HAP-1 (cell line): ENCODE measurements around the gene FRAT1.
A peak's percentile ranks its signal among the peaks of the same experiment; 100 is the strongest.

Source experiments
- DNase-seq, 2 experiments: peaks; one replicate each; pipeline ENCODE4 v3.0.0-alpha.2; 2016 to 2020; ENCODE audit warnings: low spot score in 2 of 2
- H3K27me3 ChIP-seq: fragments of 250-450 bp; sonication (Bioruptor Pico); 2 replicates; pipeline ENCODE4 v1.5.1; 2020; ENCODE audit warnings: low read depth, mild to moderate bottlenecking, moderate library complexity
- H3K36me3 ChIP-seq: fragments of 250-450 bp; sonication (Bioruptor Pico); replicated peaks from 2 replicates; pipeline ENCODE4 v1.5.1; 2020; ENCODE audit warnings: mild to moderate bottlenecking
- H3K4me1 ChIP-seq: fragments of 250-450 bp; sonication (Bioruptor Pico); 2 replicates; pipeline ENCODE4 v1.5.1; 2020; ENCODE audit warnings: mild to moderate bottlenecking
- H3K4me3 ChIP-seq: fragments of 250-450 bp; sonication (Bioruptor Pico); 2 replicates; pipeline ENCODE4 v1.5.1; 2020; ENCODE audit warnings: mild to moderate bottlenecking, moderate library complexity
- H3K9me3 ChIP-seq: fragments of 250-450 bp; sonication (Bioruptor Pico); 2 replicates; pipeline ENCODE4 v1.5.1; 2020; ENCODE audit warnings: mild to moderate bottlenecking, moderate library complexity
- in situ Hi-C: fragments of 300-500 bp; cut with MboI; formaldehyde crosslinking; loops from 3 replicates; pipeline ENCODE4 v1.14.3; 2020; ENCODE audit warnings: low sequenced_read_pairs, inconsistent platforms, mixed read lengths

FRAT1 gene

DNA sequence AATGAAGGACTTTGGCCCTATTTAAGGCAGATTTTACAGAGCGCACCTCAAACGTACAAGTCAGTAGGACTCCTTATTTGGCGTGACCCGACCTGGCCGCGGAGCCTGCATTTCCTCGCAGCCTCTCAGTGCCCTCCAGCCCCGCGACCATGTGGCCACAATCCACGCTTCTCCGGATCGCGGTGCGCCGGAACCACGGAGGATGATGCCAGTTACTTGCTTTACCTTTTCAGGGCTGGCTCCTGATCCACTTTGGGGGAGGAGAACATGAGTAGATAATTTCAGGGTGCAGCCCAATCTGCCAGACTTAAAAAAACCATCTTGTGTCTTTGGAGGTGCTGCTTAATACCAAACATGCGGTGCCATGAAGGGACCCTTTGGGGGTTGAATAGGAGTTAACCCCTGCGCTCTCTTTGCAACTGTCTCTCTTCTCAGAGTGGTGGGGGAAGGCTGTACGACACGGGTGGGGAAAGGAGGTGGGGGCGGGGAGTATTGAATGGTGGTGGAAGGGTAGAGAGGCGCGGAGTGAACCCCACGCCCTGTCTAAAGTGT lies 1.5 kb downstream of the FRAT1 start:
- DNase-seq, result peak in 1 of 2 experiments; percentile 28
- peak overlapping the region; percentile 33 for H3K4me3 ChIP-seq
- 0 out of 2 replicates have a peak, but pooled peaks cover 4% of the 10 kb centered on the region for H3K27me3 ChIP-seq
- no peaks in the 10 kb centered on the region for H3K9me3 ChIP-seq
- in situ Hi-C loops, result no loop called here
- H3K36me3 ChIP-seq, result no peaks in the 10 kb centered on the region
- H3K4me1 ChIP-seq, result peaks cover 5% of the 10 kb centered on the region

DNA sequence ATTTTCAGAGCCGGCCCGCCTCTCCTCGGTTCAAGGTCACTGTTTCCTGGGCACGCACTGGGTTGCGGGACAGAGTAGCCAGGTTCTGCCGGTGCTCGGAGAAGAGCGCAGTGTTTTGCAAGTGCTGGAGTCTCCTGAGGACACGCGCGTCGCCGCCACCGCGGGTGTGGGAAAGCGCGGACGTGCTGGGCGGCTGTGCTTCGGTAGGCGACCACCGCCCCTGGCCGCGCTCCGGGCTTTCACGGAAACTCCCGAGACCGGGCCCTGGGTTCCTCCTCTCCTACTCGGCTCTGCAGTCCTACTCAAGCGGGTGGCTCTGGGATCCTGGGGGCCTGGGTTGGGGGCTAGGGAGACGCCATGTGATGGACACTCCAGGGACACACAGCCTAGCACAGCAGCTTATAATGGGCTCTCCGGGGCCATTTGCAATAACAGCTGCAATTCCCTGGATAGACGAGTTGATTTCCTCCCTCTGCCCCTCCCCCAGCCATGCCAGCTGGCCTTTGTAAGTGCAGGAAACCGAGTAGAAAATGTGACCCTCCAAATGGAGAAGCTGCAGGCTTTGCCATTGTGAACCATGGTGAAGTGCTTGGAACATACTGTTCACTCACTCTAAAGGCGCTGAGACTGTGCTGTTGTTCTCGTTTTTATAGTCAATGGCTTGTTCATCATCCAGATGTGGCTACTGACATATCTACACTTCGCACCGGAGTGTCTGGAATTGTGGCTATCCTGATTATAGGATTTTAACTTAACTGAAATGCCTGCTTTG lies 2.1 kb downstream of the FRAT1 start:
- Histone ChIP-seq H3K9me3 (no peaks in the 10 kb centered on the region), H3K27me3 (0 out of 2 replicates have a peak, but pooled peaks cover 4% of the 10 kb centered on the region), H3K4me1 (peaks cover 5% of the 10 kb centered on the region), H3K36me3 (no peaks in the 10 kb centered on the region), H3K4me3 (peak overlapping the region; percentile 33; the same call in 1 of the 2 replicates)
- in situ Hi-C loops, result no loop called here
- DNase-seq, result peak in 1 of 2 experiments; percentile 17

DNA sequence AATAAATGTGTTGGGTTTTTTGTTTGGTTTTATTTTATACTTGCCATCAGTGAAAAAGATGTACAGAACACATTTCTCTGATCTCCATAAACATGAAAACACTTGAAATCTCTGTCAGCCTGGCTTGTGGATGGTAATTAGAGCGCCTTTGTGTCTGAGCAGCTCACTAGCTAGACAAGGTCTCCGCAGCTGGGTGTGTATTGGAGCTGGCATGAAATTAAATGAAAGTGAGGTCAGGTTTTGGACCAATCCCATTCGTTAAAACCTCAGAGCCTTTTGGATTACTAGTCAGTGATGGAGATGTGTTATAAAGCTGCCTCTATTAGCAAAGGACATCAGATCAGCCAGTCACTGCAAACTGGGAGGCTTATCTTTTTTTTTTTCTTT lies 2.7 kb downstream of the FRAT1 start:
- in situ Hi-C loops, result no loop called here
- no peak overlapping the region for H3K4me3 ChIP-seq
- peak in 1 of 2 experiments; percentile 18 for DNase-seq

DNA sequence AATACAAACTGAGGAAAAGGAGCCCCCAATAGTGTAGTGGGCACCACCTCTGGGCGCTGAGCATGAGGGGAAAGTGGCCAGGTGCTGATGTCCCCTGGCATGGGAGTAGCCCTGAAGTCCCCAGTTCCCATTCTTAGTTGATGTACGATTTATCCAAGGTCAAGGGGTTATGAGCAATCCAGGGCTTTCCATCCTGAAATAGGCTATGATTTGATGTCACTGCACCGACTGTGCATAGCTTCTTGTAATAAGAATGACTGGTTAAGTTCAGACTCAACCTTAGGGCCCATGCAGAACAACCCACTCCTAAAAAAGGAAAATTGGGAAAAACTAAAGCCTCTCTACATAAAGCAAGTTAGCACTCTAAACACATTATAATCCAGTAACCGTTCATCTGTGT lies 4.4 kb downstream of the FRAT1 start:
- Histone ChIP-seq H3K27me3 (0 out of 2 replicates have a peak, but pooled peaks cover under 1% of the 10 kb centered on the region), H3K36me3 (no peaks in the 10 kb centered on the region), H3K4me1 (peaks cover 2% of the 10 kb centered on the region), H3K9me3 (no peaks in the 10 kb centered on the region), H3K4me3 (no peak overlapping the region)
- in situ Hi-C loops, result no loop called here
- no peak for DNase-seq

More for the DNA sequence above, 2.7 kb downstream of the FRAT1 start:
- no peaks in the 10 kb centered on the region for H3K9me3 ChIP-seq
- H3K27me3 ChIP-seq, result 0 out of 2 replicates have a peak, but pooled peaks cover 4% of the 10 kb centered on the region
- H3K36me3 ChIP-seq, result no peaks in the 10 kb centered on the region
- H3K4me1 ChIP-seq, result peaks cover 5% of the 10 kb centered on the region

DNA sequence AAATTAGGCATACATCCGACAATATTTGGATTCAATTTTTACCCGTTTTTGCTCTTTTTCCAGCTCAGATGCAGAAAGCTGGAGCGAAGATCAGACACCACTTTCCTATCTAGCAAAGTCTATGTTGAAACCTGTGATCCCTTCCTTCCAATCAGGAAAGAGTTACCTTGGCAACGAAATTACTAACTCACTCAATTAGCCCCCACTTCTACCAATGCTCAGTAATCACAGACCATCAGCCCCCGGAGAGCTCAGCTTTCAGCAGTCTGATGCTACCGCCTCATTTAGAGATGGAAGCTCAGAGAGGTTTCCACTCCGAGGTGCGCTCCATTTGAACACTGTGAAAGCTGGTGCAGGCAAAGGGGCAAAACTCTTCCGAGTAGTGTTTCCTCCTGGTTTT lies 6.7 kb downstream of the FRAT1 start:
- Histone ChIP-seq H3K4me1 (no peaks in the 10 kb centered on the region; the same call in 1 of the 2 replicates), H3K36me3 (no peaks in the 10 kb centered on the region), H3K27me3 (no peaks in the 10 kb centered on the region), H3K4me3 (no peak overlapping the region), H3K9me3 (no peaks in the 10 kb centered on the region)
- in situ Hi-C loops, result no loop called here
- no peak for DNase-seq

DNA sequence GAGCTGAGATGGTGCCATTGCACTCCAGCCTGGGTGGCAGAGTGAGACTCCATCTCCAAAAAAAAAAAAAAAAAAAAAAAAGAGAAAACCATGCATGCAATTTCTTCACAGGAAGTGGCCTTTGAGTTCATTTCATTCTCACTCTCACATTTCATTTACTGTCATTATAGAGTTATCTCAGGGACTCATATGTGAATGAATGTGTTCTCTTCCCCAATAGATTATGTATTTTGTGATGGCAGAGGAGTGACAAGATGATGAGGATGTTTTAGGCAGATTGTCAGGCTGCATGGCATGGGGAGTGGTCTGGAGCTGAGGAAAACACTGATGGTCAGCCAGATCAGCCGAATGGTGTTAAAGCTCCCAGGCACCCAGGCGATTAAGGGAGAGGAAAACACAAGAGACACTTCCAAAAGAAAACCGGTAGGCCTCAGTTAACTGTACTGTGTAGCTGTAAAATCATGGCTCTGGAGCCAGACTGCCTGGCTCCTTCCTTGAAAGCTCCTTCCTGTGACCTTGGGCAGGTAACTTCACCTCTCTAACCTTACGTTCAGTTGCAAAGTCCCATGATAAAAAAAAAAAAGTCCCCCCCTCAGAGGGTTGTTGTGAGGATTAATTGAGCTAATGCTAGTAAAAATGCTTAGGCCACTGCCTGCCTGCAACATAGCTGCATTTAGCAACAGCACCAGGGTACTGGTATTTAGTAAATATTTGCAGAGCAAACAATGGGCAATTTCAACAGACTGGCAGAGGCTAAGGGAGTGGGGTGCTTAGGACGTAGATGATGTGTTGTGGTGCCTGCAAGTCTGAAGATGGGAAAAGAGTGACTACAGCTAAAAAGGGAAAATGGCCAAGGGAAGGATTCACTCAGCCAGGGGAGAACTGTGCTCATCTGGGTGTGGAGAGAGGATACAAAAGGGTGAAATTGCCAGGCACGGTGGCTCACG lies 8.6 kb downstream of the FRAT1 start:
- no peaks in the 10 kb centered on the region for H3K27me3 ChIP-seq
- H3K4me3 ChIP-seq, result no peak overlapping the region
- DNase-seq, result no peak
- H3K4me1 ChIP-seq, result peaks cover 10% of the 10 kb centered on the region
- H3K9me3 ChIP-seq, result no peaks in the 10 kb centered on the region
- in situ Hi-C loops, result no loop called here
- no peaks in the 10 kb centered on the region for H3K36me3 ChIP-seq

DNA sequence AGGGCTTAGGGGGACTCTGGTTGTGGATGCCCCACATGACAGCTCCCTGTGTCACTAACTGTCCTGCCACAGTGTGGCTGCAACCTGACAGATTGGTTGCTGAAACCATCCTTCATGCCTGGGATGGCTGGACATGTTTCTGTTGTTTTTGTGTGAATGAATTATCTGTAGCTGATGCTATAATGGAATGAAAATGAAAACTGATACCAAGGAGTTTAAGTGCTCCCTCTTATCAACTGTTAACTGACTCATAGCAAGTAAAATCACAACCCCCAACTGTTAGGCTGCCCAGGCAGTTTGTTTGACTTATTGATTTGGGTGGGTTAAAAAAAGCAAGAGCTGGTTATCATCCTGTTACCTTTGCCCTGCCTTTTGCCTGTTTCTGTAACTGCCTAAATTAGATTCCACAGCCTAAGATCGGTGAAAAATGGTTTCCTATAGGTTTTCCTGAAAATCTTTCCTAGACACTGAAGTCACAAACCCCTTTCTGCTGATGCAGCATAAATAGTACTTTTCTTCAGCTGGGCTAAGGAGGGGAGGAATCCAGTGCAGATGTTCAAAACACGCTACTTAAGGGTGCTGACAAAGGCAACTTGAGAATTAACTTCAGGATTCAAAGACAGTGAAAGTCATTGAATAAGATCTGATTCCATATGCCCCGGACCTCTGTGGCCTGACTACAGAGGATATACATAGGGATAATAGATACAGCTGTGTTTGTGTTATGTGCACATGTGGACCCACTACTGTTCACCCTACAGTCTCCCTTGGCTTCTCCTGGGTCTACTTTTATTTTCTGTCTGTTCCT lies 9.8 kb downstream of the FRAT1 start:
- Histone ChIP-seq H3K4me1 (peaks cover 10% of the 10 kb centered on the region), H3K4me3 (no peak overlapping the region), H3K36me3 (no peaks in the 10 kb centered on the region), H3K9me3 (no peaks in the 10 kb centered on the region), H3K27me3 (no peaks in the 10 kb centered on the region)
- DNase-seq, result no peak
- in situ Hi-C loops, result no loop called here

DNA sequence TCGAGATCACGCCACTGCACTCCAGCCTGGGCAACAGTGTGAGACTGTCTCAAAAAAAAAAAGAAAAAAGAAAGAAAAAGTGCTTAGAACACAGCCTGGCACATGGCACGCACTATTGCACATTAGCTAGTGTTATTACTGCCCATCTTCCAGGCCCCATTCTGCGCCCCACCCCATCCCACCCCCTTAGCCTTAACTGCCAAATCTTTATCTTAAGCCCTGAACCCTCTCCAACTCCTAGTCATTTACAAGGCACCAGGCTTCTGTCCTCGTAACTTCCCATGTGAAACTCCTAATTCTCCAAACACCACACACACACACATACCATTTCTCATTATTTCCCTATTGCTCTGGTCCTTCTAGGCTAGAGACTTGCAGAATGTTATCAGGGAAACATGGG lies 10.7 kb downstream of the FRAT1 start:
- Histone ChIP-seq H3K36me3 (no peaks in the 10 kb centered on the region), H3K4me3 (no peak overlapping the region), H3K4me1 (peaks cover 10% of the 10 kb centered on the region), H3K9me3 (no peaks in the 10 kb centered on the region), H3K27me3 (no peaks in the 10 kb centered on the region)
- DNase-seq, result no peak
- in situ Hi-C loops, result no loop called here

DNA sequence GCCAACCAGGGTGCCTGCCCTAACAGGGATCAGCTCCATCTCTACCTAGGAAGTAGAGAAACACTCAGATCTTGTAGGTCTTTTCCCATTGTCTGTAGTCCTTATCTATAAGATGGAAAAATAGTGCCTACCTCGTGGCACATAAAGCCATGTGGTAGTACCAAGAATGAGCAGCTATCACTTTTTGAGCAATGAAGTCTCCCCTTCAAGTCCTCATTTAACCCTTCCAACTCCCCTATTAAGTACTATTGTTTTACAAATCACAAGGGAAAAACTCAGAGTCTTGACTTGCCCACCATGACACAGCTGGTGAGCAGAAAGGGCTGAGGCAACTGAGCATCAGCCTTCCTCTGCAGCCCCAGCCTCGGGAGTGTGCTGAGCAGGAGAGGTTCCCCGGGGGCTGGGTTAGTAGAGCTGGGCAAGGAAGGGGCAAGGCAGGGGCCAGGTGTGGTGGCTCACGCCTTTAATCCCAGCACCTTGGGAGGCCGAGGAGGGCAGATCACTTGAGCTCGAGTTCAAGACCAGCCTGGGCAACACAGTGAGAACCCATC lies 12.2 kb downstream of the FRAT1 start:
- Histone ChIP-seq H3K36me3 (no peaks in the 10 kb centered on the region), H3K9me3 (no peaks in the 10 kb centered on the region), H3K27me3 (no peaks in the 10 kb centered on the region), H3K4me3 (peak overlapping the region; percentile 52; the same call in 1 of the 2 replicates), H3K4me1 (peaks cover 14% of the 10 kb centered on the region)
- in situ Hi-C loops, result no loop called here
- DNase-seq, result peak in 1 of 2 experiments; percentile 19

DNA sequence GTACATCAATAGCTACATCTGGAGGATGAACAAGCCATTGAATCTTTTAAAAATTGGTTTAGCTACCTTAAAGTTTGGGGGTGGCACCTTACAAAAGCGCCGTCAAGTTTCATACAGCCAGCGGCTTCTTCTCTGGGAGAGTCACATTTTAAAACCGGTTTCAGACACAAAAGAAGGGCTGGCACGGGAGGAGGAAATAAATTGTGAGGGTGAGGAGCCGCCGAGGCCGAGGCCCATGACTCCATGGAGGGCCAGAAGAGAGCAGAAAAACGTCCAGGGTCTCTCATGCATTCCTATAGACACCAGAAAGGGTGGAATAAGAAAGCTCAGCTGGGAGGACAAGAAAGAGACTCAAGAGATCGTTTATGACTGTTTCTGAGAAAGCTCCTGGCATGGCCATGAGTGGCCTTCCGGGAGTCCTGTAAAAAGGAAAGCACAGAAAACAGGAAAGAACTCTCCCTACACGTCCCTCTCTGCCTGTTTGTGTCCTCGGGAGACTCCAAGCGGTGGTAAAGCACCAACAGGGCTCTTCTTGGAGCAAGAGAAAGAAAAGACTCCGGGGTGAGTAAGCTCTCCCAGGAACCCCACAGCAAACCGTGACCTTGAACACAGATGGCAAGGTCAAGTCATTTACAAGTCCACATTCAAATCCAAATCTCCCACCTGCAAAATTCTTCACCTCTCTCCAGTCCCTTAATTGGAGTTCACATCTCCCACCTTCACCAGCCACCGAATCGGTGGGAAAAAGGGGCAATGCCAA lies 13.7 kb downstream of the FRAT1 start:
- H3K4me1 ChIP-seq, result peaks cover 26% of the 10 kb centered on the region

DNA sequence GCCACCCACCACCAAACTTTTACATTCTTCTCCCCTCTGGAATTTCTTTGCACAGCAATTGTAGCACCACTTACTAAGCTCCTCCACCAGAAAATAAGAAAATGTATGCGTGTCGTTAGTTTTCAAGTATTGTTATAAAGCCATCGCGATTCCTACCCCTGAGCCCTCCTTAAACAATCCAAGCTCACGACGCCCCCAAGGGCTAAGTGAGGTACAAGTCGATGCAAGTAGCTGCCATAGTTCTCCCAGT lies 14.2 kb downstream of the FRAT1 start:
- peak overlapping the region; percentile 52 for H3K4me3 ChIP-seq
- H3K4me1 ChIP-seq, result peaks cover 31% of the 10 kb centered on the region
- no peaks in the 10 kb centered on the region for H3K9me3 ChIP-seq
- in situ Hi-C loops, result no loop called here
- DNase-seq, result peak in 1 of 2 experiments; percentile 46
- no peaks in the 10 kb centered on the region for H3K36me3 ChIP-seq
- no peaks in the 10 kb centered on the region for H3K27me3 ChIP-seq

More for the DNA sequence above, 13.7 kb downstream of the FRAT1 start:
- in situ Hi-C loops, result no loop called here
- no peaks in the 10 kb centered on the region for H3K9me3 ChIP-seq
- no peaks in the 10 kb centered on the region for H3K27me3 ChIP-seq
- H3K4me3 ChIP-seq, result peak overlapping the region; percentile 52
- H3K36me3 ChIP-seq, result no peaks in the 10 kb centered on the region
- peak; percentile 61 to 64 for DNase-seq

DNA sequence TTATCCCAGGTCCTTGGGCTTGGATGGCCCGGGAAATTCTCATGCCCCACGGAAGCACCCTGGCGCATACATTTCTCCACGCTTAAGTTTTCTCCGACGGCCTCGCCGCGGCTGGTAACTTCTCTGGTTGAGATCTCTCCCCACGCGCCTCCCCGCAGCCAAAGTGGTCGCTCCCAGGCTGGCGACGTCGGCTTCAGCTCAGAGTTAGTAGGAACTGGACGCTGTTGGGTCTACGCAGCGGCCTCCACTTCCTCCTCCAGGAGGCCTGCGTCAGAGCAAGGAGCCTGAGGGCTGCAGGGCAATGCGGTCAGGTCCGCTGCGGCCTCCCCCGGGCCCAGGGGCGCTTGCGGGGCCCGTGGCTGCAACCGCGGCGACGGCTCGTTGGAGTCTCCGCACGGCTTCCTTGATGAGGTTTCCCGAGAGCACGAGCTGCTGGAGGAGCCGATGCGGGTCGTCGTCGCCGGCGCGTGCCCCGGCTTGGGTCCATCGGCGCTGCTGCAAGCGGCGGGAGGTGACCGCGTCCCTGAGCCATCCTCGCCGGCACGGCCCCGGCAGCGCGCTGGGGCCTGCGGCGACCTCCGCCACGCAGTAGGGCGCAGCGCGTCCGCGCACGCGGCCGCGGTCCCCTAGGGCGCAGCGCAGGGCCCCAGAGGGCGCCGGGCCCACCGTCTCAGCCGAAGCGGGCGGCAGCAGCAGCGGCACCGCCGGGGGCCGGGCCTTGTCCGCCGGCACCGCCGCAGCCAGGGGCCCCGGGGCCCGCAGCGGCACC lies 14.7 kb downstream of the FRAT1 start:
- Histone ChIP-seq H3K36me3 (no peaks in the 10 kb centered on the region), H3K27me3 (no peaks in the 10 kb centered on the region), H3K4me1 (peaks cover 33% of the 10 kb centered on the region), H3K9me3 (no peaks in the 10 kb centered on the region), H3K4me3 (peak overlapping the region; percentile 62)
- DNase-seq, result peak; percentile 22 to 56
- in situ Hi-C loops, result no loop called here
